ENCODE measurements around the gene NME3. TPM values are rescaled to one million over a fixed set of nuclear protein-coding genes. Genes with fewer than 3 reads are reported as not detected.

NME3 gene
- total and polyA plus RNA-seq, 2 of the 13 experiments (the other 11 are each of a cell fraction or from before 2014, with no cell fraction given): 10.4 to 15.9 TPM

GRCh38 chr16:1772908-1773702 lies 1.8 kb upstream of the NME3 start, which contains the start of gene MRPS34 (continued):
- TF ChIP-seq ZNF383 (CRISPR knock-in tag; IDR thresholded peaks at IDR 0.05; ENCODE audit: borderline replicate concordance) (no peak), ZNF441 (CRISPR knock-in tag; IDR thresholded peaks at IDR 0.05; ENCODE audit: borderline replicate concordance) (no peak; the same call in 1 of the 2 replicates), SIX1 (CRISPR knock-in tag; IDR thresholded peaks at IDR 0.05; ENCODE audit: borderline replicate concordance) (no peak), ZNF292 (CRISPR knock-in tag; IDR thresholded peaks at IDR 0.05; ENCODE audit: borderline replicate concordance, low read depth) (no peak), FOSL1 (CRISPR knock-in tag; IDR thresholded peaks at IDR 0.05; ENCODE audit: borderline replicate concordance) (peak; percentile 44; the same call in 1 of the 2 replicates), TIGD3 (CRISPR knock-in tag; IDR thresholded peaks at IDR 0.05; ENCODE audit: borderline replicate concordance) (no peak), BORCS8-MEF2B (CRISPR knock-in tag; IDR thresholded peaks at IDR 0.05) (peak; percentile 87), ZNF280D (CRISPR knock-in tag; IDR thresholded peaks at IDR 0.05) (no peak), CSRNP2 (CRISPR knock-in tag; conservative IDR thresholded peaks at IDR 0.05; ENCODE audit: low read depth) (no peak), PPARG (CRISPR knock-in tag; conservative IDR thresholded peaks at IDR 0.05) (no peak), GLI4 (CRISPR knock-in tag; IDR thresholded peaks at IDR 0.05; ENCODE audit: borderline replicate concordance) (no peak; the same call in none of the 2 replicates), NCOR1 (IDR thresholded peaks at IDR 0.05; ENCODE audit: borderline replicate concordance, low read length) (no peak), ZNF572 (CRISPR knock-in tag; IDR thresholded peaks at IDR 0.05) (no peak), ZKSCAN8 (CRISPR knock-in tag; IDR thresholded peaks at IDR 0.05; ENCODE audit: borderline replicate concordance) (peak; percentile 90; the same call in 1 of the 2 replicates), SCMH1 (CRISPR knock-in tag; IDR thresholded peaks at IDR 0.05; ENCODE audit: borderline replicate concordance) (no peak), RNF2 (conservative IDR thresholded peaks at IDR 0.05; ENCODE audit: low read depth) (peak; percentile 94), TRIM24 (CRISPR knock-in tag; IDR thresholded peaks at IDR 0.05) (no peak), ZBTB46 (CRISPR knock-in tag; IDR thresholded peaks at IDR 0.05; ENCODE audit: borderline replicate concordance) (no peak), CREB1 (IDR thresholded peaks at IDR 0.05) (peak; percentile 13; the same call in 1 of the 2 replicates), CREB1 (CRISPR knock-in tag; IDR thresholded peaks at IDR 0.05) (no peak), ARNTL (CRISPR knock-in tag; IDR thresholded peaks at IDR 0.05) (peak; percentile 81), PHF21A (CRISPR knock-in tag; IDR thresholded peaks at IDR 0.05) (peak; percentile 62)

All from HepG2 (cell line).